Right lung (tissue), 5 donors: ENCODE data around the gene MS4A4E. TPM values are rescaled to one million over a fixed set of nuclear protein-coding genes. Genes with fewer than 3 reads are reported as not detected.
"Not testable (repeated sequence)": the region's sequence is repeated elsewhere in the genome, so short reads cannot be mapped to it uniquely, and the experiment has no call there.

Source experiments
- DNase-seq, 2 donors: peaks; one replicate each; pipeline ENCODE4 v3.0.0-alpha.2; 2013
- polyA plus RNA-seq, 5 donors: library from polyadenylated mRNA; unstranded; fragments of 120-200 nt; gene quantifications; one replicate each; pipeline versions ENCODE4 v1.2.1 to v1.2.3, GENCODE V29; 2013; ENCODE audit warnings: inconsistent platforms in 1 of 5, low replicate concordance in 1 of 5; ENCODE audit not compliant: insufficient read length in 5 of 5, insufficient read depth in 1 of 5

The MS4A4E gene
- polyA plus RNA-seq, 5 donors = 1.1 to 2.7 (median 2.1) TPM

- DNase-seq = no peak
Measured at GRCh38 chr11:60175860-60176275, 67.1 kb downstream of the MS4A4E start.

GRCh38 chr11:60172011-60172410 lies 70.9 kb downstream of the MS4A4E start:
- no peak for DNase-seq

- no peak for DNase-seq
Measured at GRCh38 chr11:60170566-60170965, 72.4 kb downstream of the MS4A4E start.

GRCh38 chr11:60169264-60169915 lies 73.5 kb downstream of the MS4A4E start:
- DNase-seq = no peak

- no peak for DNase-seq
Measured at GRCh38 chr11:60168306-60168705, 74.6 kb downstream of the MS4A4E start.

- DNase-seq = no peak
Measured at GRCh38 chr11:60165951-60166350, 77.0 kb downstream of the MS4A4E start.

GRCh38 chr11:60165538-60165937 lies 77.4 kb downstream of the MS4A4E start:
- DNase-seq = no peak

GRCh38 chr11:60164550-60165075 lies 78.3 kb downstream of the MS4A4E start:
- DNase-seq = no peak

- no peak for DNase-seq
Measured at GRCh38 chr11:60161766-60162165, 81.2 kb downstream of the MS4A4E start.

- DNase-seq = no peak
Measured at GRCh38 chr11:60161107-60161506, 81.8 kb downstream of the MS4A4E start.

GRCh38 chr11:60159868-60160267 lies 83.1 kb downstream of the MS4A4E start:
- no peak for DNase-seq

- DNase-seq = no peak
Measured at GRCh38 chr11:60159284-60159683, 83.7 kb downstream of the MS4A4E start.

GRCh38 chr11:60158636-60159035 lies 84.3 kb downstream of the MS4A4E start:
- DNase-seq = no peak

GRCh38 chr11:60155931-60156330 lies 87.0 kb downstream of the MS4A4E start:
- no peak for DNase-seq

GRCh38 chr11:60152727-60153126 lies 90.2 kb downstream of the MS4A4E start:
- DNase-seq = not testable (repeated sequence)

- no peak for DNase-seq
Measured at GRCh38 chr11:60150279-60150678, 92.7 kb downstream of the MS4A4E start.

Other genes starting within 250 kb of the MS4A4E start
- not detected for gene OOSP4B, start 226.0 kb downstream of the MS4A4E start, polyA plus RNA-seq
- gene OOSP2, start 202.7 kb downstream of the MS4A4E start, polyA plus RNA-seq = not detected
- gene MS4A3, start 186.5 kb downstream of the MS4A4E start, polyA plus RNA-seq = 1 to 10 TPM; 1.2 to 2.3 (median 1.4) TPM
- under 1 TPM in 3 of 5 donors, not detected in 2; 0.04 to 0.07 (median 0.07) TPM for gene MS4A2, start 154.5 kb downstream of the MS4A4E start, polyA plus RNA-seq
- gene MS4A6A, start 60.1 kb downstream of the MS4A4E start, polyA plus RNA-seq = 10 to 100 TPM; 16.9 to 41.2 (median 29.4) TPM
- gene MS4A4A, start 37.5 kb upstream of the MS4A4E start, polyA plus RNA-seq = 10 to 100 TPM in 4 of 5 donors, 1 to 10 TPM in 1; 5.5 to 16.4 (median 13.3) TPM
- gene MS4A6E, start 84.1 kb upstream of the MS4A4E start, polyA plus RNA-seq = not detected
- gene MS4A7, start 135.4 kb upstream of the MS4A4E start, polyA plus RNA-seq = 10 to 100 TPM; 10.4 to 23.2 (median 13.9) TPM
- under 1 TPM; 0.52 to 0.95 (median 0.69) TPM for gene MS4A14, start 153.3 kb upstream of the MS4A4E start, polyA plus RNA-seq
- gene MS4A5, start 186.4 kb upstream of the MS4A4E start, polyA plus RNA-seq = not detected
- gene MS4A1, start 212.7 kb upstream of the MS4A4E start, polyA plus RNA-seq = 1 to 10 TPM in 3 of 5 donors, under 1 TPM in 2; 0.41 to 1.9 (median 1.3) TPM
- not detected for gene MS4A12, start 249.6 kb upstream of the MS4A4E start, polyA plus RNA-seq